LHCN-M2 (cell line): Measurements from ENCODE around the gene TIGD3. TPM values are rescaled to one million over a fixed set of nuclear protein-coding genes. Genes with fewer than 3 reads are reported as not detected.

Source experiments
- DNase-seq: peaks from one replicate; pipeline ENCODE4 v3.0.0-alpha.2; 2012; ENCODE audit warnings: low read depth
- polyA plus RNA-seq: library from polyadenylated mRNA; unstranded; fragments of >200 nt; gene quantifications from one replicate; pipeline ENCODE4 v1.2.1, GENCODE V29; 2012; ENCODE audit warnings: missing spikeins
- total RNA-seq: library from RNA; depleted of rRNA; stranded (reverse); fragments of >200 nt; gene quantifications from 2 replicates; pipeline ENCODE4 v1.2.3, GENCODE V29; 2014; rRNA removed

Gene TIGD3
- 0.26 and 0.29 TPM in 2 replicates for total RNA-seq
- polyA plus RNA-seq, result 0.13 TPM

GRCh38 chr11:65354265-65355012 is at the start of gene TIGD3:
TSS of gene TIGD3 (plus strand) at chr11:65354751. CDS start at chr11:65355809, 1,058 bp downstream.
- peak; percentile 90 for DNase-seq

- DNase-seq, result no peak
Observed at GRCh38 chr11:65305501-65306268, 48.9 kb upstream of the TIGD3 start.

- DNase-seq, result no peak
Observed at GRCh38 chr11:65307298-65308229, 47.0 kb upstream of the TIGD3 start.

GRCh38 chr11:65308281-65308891 is 46.2 kb upstream of the TIGD3 start:
- no peak for DNase-seq

GRCh38 chr11:65309006-65309405 is 45.5 kb upstream of the TIGD3 start:
- DNase-seq, result no peak

- no peak for DNase-seq
Observed at GRCh38 chr11:65310215-65310614, 44.3 kb upstream of the TIGD3 start.

- DNase-seq, result peak; percentile 58
Observed at GRCh38 chr11:65310736-65311135, 43.8 kb upstream of the TIGD3 start.

GRCh38 chr11:65311170-65311678 is 43.3 kb upstream of the TIGD3 start:
- DNase-seq, result peak; percentile 85

GRCh38 chr11:65314501-65315203 is 39.9 kb upstream of the TIGD3 start, which contains the start of gene CDC42EP2:
TSS of gene CDC42EP2 (plus strand) at chr11:65314866. CDS start at chr11:65320899, 6,033 bp downstream.
- peak; percentile 81 for DNase-seq

GRCh38 chr11:65315204-65315865 is 39.2 kb upstream of the TIGD3 start:
- peak; percentile 68 for DNase-seq

GRCh38 chr11:65315866-65316226 is 38.7 kb upstream of the TIGD3 start:
- DNase-seq, result no peak

- DNase-seq, result peak; percentile 84
Observed at GRCh38 chr11:65316227-65317024, 38.1 kb upstream of the TIGD3 start.

- peak; percentile 65 for DNase-seq
Observed at GRCh38 chr11:65317025-65317786, 37.3 kb upstream of the TIGD3 start.

GRCh38 chr11:65320386-65321075 is 34.0 kb upstream of the TIGD3 start:
- DNase-seq, result no peak

- DNase-seq, result no peak
Observed at GRCh38 chr11:65321076-65321475, 33.5 kb upstream of the TIGD3 start.

GRCh38 chr11:65321828-65322485 is 32.6 kb upstream of the TIGD3 start:
- no peak for DNase-seq

GRCh38 chr11:65323813-65324212 is 30.7 kb upstream of the TIGD3 start:
- DNase-seq, result no peak
